Stimulated activated CD4-positive, alpha-beta T cell treated with anti-CD3 and anti-CD28 coated beads, TNF-alpha, amount 100 ng/mL, for 1 hour (primary cell): ENCODE results near the gene DNAH5.
"Not testable (repeated sequence)": the region's sequence is repeated elsewhere in the genome, so short reads cannot be mapped to it uniquely, and the experiment has no call there.

ENCODE experiments used
- DNase-seq, 3 donors: peaks; one replicate each; pipeline ENCODE4 v3.0.0-alpha.2; 2020; ENCODE audit warnings: low read depth in 3 of 3, low spot score in 1 of 3

The DNAH5 gene, protein sequence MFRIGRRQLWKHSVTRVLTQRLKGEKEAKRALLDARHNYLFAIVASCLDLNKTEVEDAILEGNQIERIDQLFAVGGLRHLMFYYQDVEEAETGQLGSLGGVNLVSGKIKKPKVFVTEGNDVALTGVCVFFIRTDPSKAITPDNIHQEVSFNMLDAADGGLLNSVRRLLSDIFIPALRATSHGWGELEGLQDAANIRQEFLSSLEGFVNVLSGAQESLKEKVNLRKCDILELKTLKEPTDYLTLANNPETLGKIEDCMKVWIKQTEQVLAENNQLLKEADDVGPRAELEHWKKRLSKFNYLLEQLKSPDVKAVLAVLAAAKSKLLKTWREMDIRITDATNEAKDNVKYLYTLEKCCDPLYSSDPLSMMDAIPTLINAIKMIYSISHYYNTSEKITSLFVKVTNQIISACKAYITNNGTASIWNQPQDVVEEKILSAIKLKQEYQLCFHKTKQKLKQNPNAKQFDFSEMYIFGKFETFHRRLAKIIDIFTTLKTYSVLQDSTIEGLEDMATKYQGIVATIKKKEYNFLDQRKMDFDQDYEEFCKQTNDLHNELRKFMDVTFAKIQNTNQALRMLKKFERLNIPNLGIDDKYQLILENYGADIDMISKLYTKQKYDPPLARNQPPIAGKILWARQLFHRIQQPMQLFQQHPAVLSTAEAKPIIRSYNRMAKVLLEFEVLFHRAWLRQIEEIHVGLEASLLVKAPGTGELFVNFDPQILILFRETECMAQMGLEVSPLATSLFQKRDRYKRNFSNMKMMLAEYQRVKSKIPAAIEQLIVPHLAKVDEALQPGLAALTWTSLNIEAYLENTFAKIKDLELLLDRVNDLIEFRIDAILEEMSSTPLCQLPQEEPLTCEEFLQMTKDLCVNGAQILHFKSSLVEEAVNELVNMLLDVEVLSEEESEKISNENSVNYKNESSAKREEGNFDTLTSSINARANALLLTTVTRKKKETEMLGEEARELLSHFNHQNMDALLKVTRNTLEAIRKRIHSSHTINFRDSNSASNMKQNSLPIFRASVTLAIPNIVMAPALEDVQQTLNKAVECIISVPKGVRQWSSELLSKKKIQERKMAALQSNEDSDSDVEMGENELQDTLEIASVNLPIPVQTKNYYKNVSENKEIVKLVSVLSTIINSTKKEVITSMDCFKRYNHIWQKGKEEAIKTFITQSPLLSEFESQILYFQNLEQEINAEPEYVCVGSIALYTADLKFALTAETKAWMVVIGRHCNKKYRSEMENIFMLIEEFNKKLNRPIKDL (N-terminal part only)

DNA sequence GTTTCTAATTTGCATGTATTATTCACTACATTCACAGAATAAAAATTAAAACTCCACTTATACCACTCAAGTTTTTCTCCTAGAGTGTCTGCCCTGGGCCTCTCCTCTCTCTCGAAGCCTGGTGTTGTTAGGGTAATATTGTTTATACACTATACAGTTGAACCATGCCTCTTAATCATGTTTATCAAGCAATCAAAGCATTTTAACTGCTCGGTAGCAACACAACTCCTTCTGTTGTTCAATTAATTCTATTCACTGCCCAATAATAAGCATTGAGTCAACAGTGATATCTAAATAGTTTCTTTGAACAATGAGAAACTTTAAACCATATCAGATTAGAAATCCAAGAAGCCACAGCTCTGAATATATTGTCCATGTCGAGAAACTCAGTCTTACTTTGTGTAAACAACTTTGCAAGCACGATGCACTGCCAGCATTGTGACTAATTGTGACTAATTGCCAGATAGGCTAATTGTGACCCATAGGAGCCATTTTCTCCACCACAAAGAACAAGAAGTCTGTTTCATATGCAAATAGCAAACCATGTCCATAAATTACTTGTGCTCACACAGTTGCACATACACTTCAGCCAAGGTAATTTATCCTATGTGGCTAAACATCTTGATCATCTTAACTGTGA lies at the start of gene DNAH5:
Gene DNAH5, minus strand, starts transcription at position 129 of the 640 bp plus-strand sequence. CDS start 250 bp downstream, outside the sequence.
- no peak for DNase-seq

DNA sequence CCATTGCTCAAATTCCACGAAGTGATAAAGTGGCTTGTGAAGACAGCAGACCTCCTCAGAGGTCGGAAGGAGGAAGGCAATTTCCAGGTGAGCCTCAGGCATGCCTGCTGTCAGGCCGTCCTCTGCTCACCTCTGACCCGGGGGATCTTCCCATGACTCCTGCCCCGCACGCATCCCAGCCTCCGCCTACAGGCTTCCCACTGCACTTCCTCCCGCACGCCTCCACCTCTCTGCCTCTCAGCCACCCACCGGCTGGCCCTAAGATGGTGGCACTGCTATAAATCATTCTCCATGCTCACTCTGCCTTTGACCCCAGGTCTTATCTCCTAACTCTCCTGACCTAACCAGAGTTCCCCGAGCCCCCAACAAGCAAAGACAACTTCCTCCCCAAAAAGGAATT lies 49.4 kb upstream of the DNAH5 start:
- no peak for DNase-seq

DNA sequence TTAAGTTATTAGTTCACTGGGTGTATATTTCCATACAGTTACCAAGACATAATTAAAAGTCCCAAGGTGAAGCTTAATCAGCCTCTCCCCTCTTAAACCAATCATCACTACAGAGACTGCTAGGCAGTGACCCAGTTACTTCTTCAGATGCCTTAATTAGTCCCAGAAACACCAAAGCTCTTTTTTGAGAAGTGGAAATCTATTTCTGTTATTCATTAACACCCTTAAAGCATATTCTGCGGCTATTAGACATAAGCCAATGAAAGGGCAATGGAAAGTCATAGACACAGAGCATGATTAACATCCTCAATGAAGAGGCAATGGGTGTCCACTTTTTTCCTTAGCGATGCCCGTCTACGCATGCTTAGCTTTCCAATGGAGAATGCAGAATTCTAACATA lies 48.3 kb upstream of the DNAH5 start:
- DNase-seq = no peak

DNA sequence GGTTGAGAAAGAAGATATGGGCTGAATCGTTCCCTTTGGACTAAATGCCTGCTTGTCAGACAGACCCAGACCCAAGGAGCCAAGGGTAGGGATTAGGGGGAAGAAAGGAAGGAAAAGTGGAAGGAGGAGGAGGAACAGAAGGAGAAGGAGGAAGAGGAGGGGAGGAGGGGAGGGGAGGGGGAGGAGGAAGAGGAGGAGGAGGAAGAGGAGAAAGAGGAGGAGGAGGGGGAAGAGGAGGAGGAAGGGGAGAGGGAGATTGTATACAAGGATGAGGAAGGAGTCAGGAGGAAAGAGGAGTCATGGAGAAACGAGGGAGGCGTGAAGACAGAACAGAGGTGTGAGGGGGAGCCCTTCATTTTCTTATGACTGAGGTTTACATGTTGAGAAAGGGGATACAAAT lies 46.9 kb upstream of the DNAH5 start:
- no peak for DNase-seq

DNA sequence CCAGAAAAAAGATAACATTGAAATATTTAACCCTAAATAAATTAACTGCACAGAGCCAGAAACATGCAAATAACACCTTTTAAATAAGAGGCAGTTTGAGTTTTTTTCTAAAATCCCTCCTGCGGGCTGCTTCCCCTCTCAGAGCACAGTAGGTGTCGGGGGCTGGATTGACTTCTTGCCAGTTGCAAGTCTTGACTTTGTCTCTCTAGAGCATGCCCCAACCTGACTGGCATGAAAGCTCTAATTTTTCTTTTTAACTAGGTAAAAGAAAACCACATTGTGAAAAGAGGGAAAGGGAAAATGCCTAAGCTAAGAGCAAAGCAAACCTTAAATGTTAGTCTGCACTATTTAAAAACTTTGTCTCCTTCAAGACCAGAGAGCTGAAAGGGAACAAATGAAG lies 46.4 kb upstream of the DNAH5 start:
- DNase-seq = no peak

DNA sequence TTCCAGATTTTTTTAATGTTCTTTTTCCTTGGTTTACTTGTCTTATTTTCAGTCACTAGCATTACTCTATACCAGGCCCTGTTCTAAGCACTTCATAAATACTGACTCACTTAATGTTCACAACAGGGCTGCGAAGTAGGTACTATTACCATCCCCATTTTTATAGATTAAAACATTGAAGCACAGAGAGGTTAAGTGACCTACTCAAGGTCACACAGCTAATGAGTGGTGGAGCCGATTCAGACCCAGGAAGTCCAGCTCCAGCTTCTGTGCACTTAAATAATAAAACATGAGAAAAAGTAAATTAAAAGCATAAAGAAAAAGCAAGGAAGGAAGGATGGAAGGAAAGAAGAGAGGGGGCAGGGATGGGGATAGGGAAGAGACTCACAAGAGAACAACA lies 45.3 kb upstream of the DNAH5 start:
- no peak for DNase-seq

DNA sequence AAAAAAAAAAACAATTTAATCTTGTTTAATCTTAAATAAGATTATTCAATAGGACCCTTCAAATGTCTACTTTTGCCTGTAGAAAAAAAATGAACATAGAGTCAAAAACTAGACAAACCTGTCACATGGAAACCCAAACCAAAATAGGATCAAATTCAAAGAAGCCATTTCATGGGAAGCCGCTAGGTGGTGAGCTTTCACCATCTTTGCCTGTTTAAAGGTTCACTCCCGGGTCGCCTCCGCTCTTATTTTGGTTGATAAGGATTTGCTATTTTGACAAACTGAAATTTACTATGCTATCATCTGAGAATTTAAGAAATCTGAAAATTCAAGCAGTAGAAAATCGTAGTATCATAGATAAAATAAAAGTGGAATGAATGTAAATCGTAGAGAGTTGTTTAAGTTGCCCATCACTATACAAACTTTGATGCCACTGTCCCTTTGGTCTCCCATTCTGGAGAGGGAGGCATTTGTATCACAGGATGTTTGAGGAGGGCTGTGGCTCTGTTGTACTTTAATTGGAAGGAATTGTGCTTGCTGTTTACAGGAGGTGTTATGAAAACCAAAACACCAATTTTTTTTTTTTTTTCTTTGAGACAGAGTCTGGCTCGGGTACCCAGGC lies 43.5 kb upstream of the DNAH5 start:
- no peak for DNase-seq

DNA sequence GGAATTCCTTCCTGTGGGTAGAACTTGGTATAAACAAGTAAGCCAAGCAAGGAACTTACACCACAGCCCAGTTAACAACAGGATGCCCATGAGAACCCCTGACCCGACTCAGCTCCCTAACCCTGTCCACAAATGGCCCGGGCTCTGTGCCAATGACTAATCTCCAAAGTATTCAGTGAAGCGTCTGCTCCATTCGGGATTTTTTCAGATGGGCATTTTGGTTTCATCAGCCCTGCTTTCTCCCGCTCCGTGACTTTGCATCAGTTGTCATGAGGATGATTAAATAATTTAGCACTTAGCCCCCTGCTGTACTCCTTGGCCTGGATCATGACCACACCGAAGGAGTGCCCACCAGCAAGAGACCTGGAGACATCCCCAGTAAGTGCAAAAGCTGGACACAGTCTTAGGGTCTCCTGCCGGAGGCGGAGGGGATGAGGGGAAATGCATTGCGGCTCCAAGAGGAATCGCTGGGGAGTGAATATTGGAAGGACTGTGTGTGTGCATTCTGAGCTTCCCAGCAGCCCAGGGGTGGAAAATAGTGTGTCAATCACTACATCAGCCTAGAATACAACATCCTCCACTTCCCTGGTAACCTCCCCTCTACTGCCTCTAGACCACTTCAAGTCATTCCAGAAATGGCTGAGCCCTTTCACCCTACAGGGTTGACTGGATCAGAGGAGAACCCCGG lies 41.4 kb upstream of the DNAH5 start:
- DNase-seq = no peak

DNA sequence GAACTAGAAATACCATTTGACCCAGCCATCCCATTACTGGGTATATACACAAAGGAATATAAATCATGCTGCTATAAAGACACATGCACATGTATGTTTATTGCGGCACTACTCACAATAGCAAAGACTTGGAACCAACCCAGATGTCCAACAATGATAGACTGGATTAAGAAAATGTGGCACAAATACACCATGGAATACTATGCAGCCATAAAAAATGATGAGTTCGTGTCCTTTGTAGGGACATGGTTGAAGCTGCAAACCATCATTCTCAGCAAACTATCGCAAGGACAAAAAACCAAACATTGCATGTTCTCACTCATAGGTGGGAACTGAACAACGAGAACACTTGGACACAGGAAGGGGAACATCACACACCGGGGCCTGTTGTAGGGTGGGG lies 40.4 kb upstream of the DNAH5 start:
- not testable (repeated sequence) for DNase-seq

DNA sequence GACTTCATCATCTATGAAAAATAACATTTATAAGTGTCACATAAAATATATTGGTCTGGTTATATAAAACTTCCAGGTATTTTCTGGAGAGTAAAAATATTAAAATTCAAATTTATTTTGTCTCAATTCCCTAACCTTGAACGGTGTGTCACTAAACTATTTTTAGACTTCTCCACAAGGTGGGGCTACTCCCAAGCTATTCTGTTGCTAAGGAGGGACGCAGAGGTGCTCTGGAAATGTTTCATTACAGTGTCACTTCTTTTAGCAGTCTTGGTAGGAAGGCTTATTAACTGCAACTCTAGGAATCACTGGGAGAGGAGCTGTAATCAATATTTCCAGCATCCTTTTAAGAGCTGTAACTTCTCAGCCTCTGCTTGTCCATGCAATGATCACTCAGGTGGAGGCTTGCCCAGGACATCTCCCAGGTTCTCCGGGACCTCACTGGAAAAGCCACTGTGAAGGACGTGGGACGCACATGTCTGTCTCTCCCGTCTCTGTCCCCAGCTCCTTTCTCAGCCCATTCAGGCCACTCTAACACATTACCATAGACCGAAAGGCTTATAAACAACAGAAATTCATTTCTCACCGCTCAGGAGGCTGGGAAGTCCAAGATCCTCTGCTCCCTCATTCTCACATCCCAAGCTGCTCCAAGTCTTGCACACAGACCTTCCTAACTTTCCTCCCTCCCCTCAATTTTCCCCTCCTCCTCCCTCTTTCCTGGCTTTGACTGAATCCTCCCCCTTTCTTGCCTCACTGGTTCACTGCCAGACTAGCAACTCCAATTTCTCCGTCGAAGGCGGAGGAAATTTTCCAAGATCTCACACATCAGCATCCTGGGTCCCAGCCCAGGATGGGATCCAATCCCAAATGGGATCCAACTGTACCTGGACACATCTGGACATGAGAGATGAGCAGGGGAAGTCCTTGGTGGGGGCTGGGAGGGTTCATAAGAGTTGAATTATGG lies 32.7 kb upstream of the DNAH5 start:
- no peak for DNase-seq

DNA sequence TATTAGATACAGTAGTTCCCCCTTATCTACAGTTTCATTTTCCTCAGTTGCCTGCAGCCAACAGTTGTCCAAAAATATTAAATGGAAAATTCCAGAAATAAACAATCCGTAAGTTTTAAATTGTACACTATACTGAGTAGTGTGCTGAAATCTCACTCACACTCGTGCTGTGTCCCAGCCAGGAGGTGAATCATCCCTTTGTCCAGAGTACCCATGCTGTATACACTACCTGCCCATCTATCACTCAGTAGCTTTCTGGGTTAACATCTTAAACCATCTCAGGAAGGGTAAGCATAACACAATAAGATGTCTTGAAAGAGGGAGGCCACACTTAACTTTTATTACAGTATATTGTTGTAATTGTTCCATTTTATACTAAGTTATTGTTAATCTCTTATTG lies 31.7 kb upstream of the DNAH5 start:
- no peak for DNase-seq

DNA sequence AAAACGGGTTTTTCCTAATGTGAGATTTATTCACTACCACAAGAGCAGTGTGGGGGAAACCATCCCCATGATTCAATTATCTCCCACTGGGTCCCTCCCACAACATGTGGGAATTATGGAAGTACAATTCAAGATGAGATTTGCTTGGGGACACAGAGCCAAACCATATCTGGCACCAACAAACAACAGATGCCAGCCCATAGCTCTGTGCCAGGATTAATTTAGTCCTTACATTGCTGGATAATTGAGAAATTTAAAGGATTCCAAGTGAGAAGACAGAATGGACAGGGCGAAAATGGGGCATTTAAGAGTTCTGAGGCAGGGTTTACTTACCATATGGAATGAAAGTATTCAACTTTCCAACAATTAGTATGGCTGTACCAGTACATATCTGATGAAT lies 30.8 kb upstream of the DNAH5 start:
- no peak for DNase-seq

DNA sequence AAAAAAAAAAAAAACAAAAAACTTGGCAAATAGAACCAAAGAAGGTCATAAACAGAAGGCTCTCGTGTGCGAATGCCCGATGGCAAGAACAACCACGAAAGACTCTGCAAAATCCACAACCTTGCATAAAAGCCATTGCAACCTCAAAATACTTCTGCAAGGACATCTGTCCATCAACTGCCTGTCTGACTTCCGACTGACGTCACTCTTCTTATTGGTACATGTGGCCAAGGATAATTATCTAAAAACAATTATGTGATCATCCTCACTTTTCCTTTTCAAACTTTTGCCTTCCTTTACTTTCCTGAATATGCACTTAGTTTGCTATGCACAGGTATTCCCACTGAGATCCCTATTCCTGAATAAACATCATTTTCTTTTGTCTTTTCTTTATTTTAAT lies 29.2 kb upstream of the DNAH5 start:
- DNase-seq = no peak

DNA sequence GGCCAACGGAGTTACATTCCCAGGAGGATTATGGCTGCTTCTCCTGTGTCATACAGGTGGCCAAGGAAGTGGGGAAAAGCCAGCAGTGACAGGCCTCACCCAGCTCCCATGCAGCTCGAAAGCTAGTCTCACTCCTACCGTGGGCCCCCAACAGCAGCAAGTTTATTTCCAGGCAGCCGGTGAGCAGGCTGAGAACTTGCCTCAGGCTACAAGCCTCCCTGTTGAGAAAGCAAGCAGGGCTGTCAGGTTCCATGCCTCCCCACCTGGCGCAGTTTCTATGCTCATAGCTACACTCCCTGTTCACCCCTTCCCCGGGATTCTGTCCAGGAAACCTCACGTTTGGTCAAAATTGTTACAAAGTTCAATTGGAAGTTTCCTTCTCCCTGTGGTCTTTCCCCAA lies 27.5 kb upstream of the DNAH5 start:
- no peak for DNase-seq

DNA sequence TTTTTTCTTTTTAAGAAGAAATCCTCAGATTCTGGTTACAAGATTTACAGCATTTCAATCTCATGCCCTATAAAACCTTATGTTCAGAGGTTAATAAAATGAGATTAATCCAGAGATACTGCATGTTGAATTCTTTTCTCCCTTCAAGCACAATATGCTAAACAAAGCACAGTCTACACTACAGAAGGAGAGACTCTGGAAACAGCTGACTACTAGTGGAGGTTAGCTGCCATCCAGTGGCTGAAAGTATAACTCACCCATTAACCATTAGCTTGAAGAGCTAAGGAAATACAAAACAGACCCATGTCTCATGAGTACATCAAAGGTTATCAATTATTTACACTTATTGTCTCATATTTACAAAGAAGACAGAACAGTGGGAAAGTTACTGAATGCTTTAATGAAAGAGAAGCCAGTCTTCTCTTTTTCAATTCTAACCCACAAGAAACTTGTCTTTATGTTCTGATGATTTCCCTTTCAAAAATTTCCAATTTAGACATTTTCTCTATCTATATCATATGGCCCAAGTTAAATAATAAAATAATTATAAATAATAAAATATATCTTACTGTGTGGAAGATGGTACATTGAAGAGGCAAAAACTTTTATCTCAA lies 12.7 kb upstream of the DNAH5 start:
- no peak for DNase-seq

DNA sequence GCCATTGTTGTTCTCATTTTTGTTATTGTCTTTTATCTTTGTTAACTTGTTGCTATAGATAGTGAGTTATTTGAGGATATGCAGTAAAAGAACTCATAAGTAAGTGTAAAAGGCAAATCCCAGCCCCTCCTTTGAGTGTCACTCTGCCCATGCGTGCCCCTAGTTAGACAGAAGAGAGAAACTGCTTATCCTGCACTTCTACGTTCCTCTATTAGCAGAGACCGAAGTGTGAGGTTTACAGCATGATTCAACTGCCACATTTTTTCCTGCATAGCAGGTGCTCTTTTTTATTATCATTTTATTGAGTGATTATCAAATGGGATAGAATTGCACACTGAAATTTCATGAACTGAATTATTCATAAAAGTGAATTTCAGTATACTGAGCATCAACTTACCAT lies 12.0 kb upstream of the DNAH5 start:
- DNase-seq = no peak

DNA sequence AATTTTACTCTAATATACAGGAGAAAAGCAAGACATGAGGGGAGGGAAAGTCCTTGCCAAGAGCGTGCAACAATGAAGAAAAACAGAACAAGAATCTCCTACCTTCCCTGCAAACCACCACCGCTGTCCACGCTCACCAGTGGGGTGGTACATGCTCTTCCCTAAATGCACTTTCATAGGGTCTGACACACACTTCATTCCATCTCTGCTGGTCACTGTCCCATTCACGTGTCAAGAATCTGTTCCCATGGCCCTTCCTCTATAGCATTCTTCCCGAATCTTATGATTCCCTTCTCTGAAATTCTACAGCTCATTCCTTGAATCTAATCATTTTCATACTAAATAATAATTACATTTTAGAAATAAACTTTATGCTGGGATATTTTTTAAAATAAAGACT lies 11.4 kb upstream of the DNAH5 start:
- no peak for DNase-seq

DNA sequence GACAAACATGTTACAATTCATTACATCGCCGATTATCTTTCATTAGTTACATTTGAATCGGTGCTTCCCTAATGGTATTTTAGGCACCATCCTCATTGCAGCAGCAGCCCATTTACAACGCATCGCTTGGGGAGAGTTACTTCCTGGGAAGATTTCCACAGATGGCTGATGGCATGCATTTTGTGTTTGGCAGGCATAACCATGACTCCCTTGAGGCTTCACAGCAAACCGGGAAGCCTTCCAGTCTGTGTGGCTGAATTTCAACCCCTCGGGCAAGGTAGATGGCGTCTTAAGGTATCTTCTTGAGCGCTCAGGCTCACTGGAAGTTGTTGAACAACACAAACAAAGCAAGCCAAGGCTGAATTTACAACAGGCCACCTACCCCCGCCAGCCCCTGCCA lies 1.6 kb upstream of the DNAH5 start:
- DNase-seq = no peak

DNA sequence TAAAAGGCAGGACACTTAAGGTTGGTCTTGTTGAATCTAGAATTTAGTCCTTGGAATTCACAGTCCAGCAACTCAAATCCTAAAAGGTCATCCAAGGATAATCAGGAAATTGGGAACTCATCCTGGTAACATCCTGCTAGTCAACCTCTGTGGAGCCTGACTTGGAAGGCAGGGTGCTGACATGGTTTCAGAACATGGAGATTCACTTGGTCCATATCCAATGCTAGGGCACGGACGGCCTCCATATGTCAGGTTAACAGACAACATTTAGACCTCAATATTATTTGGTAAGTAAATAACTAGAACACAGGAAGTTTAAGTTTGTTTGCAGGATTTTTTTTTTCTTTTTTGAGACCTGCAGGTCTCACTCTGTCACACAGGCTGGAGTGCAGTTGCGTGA lies 783 bp upstream of the DNAH5 start:
- DNase-seq = no peak
